NCI-H2171 treated with DMSO at 0.1 percent for 48 hours (cell line): ENCODE results near the gene CEBPB.
"Not testable (repeated sequence)": the region's sequence is repeated elsewhere in the genome, so short reads cannot be mapped to it uniquely, and the experiment has no call there.

ENCODE experiments used
- DNase-seq: peaks from one replicate; lab custom pipeline; 2025; lab: John Stamatoyannopoulos, UW

The CEBPB gene

GRCh38 chr20:50193199-50193835 is 2.7 kb downstream of the CEBPB start:
- no peak for DNase-seq

GRCh38 chr20:50193836-50194421 is 3.3 kb downstream of the CEBPB start:
- DNase-seq: no peak

- DNase-seq: no peak
Measured at GRCh38 chr20:50194422-50194830, 3.8 kb downstream of the CEBPB start.

- peak; percentile 18 for DNase-seq
Measured at GRCh38 chr20:50194831-50195523, 4.3 kb downstream of the CEBPB start.

- no peak for DNase-seq
Measured at GRCh38 chr20:50195524-50196120, 5.0 kb downstream of the CEBPB start.

- peak; percentile 91 for DNase-seq
Measured at GRCh38 chr20:50196248-50196647, 5.6 kb downstream of the CEBPB start.

- DNase-seq: no peak
Measured at GRCh38 chr20:50196896-50197295, 6.3 kb downstream of the CEBPB start.

- DNase-seq: no peak
Measured at GRCh38 chr20:50197463-50198179, 7.0 kb downstream of the CEBPB start.

- no peak for DNase-seq
Measured at GRCh38 chr20:50198180-50198666, 7.6 kb downstream of the CEBPB start.

GRCh38 chr20:50198716-50199115 is 8.1 kb downstream of the CEBPB start:
- no peak for DNase-seq

- no peak for DNase-seq
Measured at GRCh38 chr20:50199703-50200102, 9.1 kb downstream of the CEBPB start.

GRCh38 chr20:50200482-50201104 is 10.0 kb downstream of the CEBPB start:
- DNase-seq: no peak

GRCh38 chr20:50201710-50202109 is 11.1 kb downstream of the CEBPB start:
- not testable (repeated sequence) for DNase-seq

GRCh38 chr20:50202677-50203076 is 12.0 kb downstream of the CEBPB start:
- no peak for DNase-seq

- no peak for DNase-seq
Measured at GRCh38 chr20:50203951-50204937, 13.6 kb downstream of the CEBPB start.

- DNase-seq: no peak
Measured at GRCh38 chr20:50207026-50207425, 16.4 kb downstream of the CEBPB start.

GRCh38 chr20:50208085-50208491 is 17.5 kb downstream of the CEBPB start:
- DNase-seq: no peak

GRCh38 chr20:50208815-50209214 is 18.2 kb downstream of the CEBPB start:
- DNase-seq: not testable (repeated sequence)

GRCh38 chr20:50210066-50210619 is 19.5 kb downstream of the CEBPB start:
- DNase-seq: no peak

GRCh38 chr20:50211091-50211490 is 20.5 kb downstream of the CEBPB start:
- DNase-seq: no peak
